Kidney (tissue), 14 donors: ENCODE measurements around the gene RFX7. TPM values are rescaled to one million over a fixed set of nuclear protein-coding genes. Genes with fewer than 3 reads are reported as not detected.
A peak's percentile ranks its signal among the peaks of the same experiment; 100 is the strongest.

ENCODE experiments used
- DNase-seq, 5 donors: peaks; one replicate each; pipeline ENCODE4 v3.0.0-alpha.2; 2013 to 2020
- FAIRE-seq: peaks from 2 replicates; lab custom pipeline; 2012; peaks lifted over from hg19 to GRCh38; lab: Jason Lieb, UNC
- H3K27ac ChIP-seq, 2 donors: one replicate each; pipeline ENCODE4 v1.7.0; 2013; ENCODE audit warnings: low read depth in 2 of 2, low read length in 2 of 2, inconsistent platforms in 1 of 2
- H3K27me3 ChIP-seq: one replicate; pipeline ENCODE4 v1.7.1; 2013; ENCODE audit warnings: low read length, inconsistent platforms; ENCODE audit not compliant: control insufficient read depth, insufficient read depth
- H3K36me3 ChIP-seq, 3 donors: one replicate each; pipeline versions ENCODE4 v1.7.0 to v1.7.1; 2013; ENCODE audit warnings: low read length in 3 of 3, control low read depth in 1 of 3, inconsistent platforms in 1 of 3; ENCODE audit not compliant: insufficient read depth in 3 of 3, control insufficient read depth in 2 of 3
- H3K4me1 ChIP-seq, 3 donors: one replicate each; pipeline versions ENCODE4 v1.7.0 to v1.7.1; 2013; ENCODE audit warnings: low read length in 3 of 3, inconsistent platforms in 1 of 3, low read depth in 1 of 3; ENCODE audit not compliant: control insufficient read depth in 2 of 3, insufficient read depth in 2 of 3
- H3K4me3 ChIP-seq, 3 donors: one replicate each; pipeline versions ENCODE4 v1.7.0 to v1.8.1; 2013; ENCODE audit warnings: low read length in 3 of 3, control low read depth in 1 of 3, inconsistent platforms in 1 of 3
- H3K9ac ChIP-seq, 3 donors: one replicate each; pipeline versions ENCODE4 v1.7.0 to v1.7.1; 2013; ENCODE audit warnings: low read length in 3 of 3, control low read depth in 1 of 3, inconsistent platforms in 1 of 3
- H3K9me3 ChIP-seq, 3 donors: one replicate each; pipeline versions ENCODE4 v1.7.0 to v1.7.1; 2013; ENCODE audit warnings: low read length in 3 of 3, control low read depth in 1 of 3, inconsistent platforms in 1 of 3; ENCODE audit not compliant: control insufficient read depth in 2 of 3, insufficient read depth in 1 of 3
- intact Hi-C: fragments of 100-400 bp; cut with DNase I; formaldehyde crosslinking; loops from one replicate; pipeline ENCODE4 v1.11.1; 2022
- polyA plus RNA-seq: library from polyadenylated mRNA; stranded (reverse); fragments of 350-450 nt; fragmentation: Illumina TruSeq; extraction: RNeasy Lipid Tissue Mini Kit (QIAGEN cat#74804); gene quantifications from one replicate; pipeline ENCODE4 v1.2.3, GENCODE V29; 2014; ENCODE audit warnings: low read depth, low replicate concordance; ENCODE audit not compliant: insufficient read depth
- total RNA-seq: library from RNA; stranded (reverse); fragmentation: NEBNext Ultra II Directional; extraction: Animal tissue kit (Norgen Biotek cat#: 25700); gene quantifications from one replicate; pipeline ENCODE4 v1.2.1, GENCODE V29; 2021
- TF ChIP-seq, protein P1 (sequence below): IDR thresholded peaks from 3 replicates; pipeline ENCODE4 v1.5.1; 2012; ENCODE audit warnings: mild to moderate bottlenecking, moderate library complexity, borderline replicate concordance; ENCODE audit not compliant: insufficient read depth; ENCODE audit errors: extremely low read depth
- donor health status: control.
- donor health status: control.
- donor health status: control.
- donor health status: control.
- donor health status: control.
- donor health status: DM: yes; HTN: yes; CAD: no.
- donor health status: Normal renal cell carcinoma (clear cell type).

The RFX7 gene
- total and polyA plus RNA-seq, 2 donors from 2014 or later: 1.6 to 15.2 TPM

DNA sequence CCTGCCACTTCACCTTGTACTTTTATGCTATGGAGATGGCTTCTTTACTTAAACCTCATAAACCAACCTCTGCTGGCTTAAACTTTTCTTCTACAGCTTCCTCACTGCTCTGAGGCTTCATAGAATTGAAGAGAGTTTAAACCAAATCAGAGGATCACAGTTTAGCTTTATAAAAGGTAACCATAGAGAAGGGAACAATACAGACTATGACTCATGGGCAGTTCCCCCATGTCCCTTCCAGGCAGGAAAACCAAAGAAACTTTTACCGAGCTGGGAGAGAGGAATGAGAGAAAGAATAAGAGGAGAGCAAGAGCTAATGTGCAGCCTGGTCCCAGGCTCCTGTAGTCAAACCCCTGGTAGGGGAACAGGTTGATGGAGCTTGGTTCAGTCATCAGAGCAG, 196.3 kb downstream of the RFX7 start:
- Histone ChIP-seq H3K4me3 (no peak overlapping the region), H3K9me3 (peaks cover 0 to 6% (median 0%) of the 10 kb centered on the region in 3 donors), H3K27ac (no peak overlapping the region), H3K27me3 (no peaks in the 10 kb centered on the region), H3K9ac (no peak overlapping the region), H3K36me3 (no peaks in the 10 kb centered on the region), H3K4me1 (no peaks in the 10 kb centered on the region)
- FAIRE-seq (no peak), DNase-seq (no peak)
- TF ChIP-seq, protein P1, sequence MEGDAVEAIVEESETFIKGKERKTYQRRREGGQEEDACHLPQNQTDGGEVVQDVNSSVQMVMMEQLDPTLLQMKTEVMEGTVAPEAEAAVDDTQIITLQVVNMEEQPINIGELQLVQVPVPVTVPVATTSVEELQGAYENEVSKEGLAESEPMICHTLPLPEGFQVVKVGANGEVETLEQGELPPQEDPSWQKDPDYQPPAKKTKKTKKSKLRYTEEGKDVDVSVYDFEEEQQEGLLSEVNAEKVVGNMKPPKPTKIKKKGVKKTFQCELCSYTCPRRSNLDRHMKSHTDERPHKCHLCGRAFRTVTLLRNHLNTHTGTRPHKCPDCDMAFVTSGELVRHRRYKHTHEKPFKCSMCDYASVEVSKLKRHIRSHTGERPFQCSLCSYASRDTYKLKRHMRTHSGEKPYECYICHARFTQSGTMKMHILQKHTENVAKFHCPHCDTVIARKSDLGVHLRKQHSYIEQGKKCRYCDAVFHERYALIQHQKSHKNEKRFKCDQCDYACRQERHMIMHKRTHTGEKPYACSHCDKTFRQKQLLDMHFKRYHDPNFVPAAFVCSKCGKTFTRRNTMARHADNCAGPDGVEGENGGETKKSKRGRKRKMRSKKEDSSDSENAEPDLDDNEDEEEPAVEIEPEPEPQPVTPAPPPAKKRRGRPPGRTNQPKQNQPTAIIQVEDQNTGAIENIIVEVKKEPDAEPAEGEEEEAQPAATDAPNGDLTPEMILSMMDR: no peak
- intact Hi-C loops: no loop called here

DNA sequence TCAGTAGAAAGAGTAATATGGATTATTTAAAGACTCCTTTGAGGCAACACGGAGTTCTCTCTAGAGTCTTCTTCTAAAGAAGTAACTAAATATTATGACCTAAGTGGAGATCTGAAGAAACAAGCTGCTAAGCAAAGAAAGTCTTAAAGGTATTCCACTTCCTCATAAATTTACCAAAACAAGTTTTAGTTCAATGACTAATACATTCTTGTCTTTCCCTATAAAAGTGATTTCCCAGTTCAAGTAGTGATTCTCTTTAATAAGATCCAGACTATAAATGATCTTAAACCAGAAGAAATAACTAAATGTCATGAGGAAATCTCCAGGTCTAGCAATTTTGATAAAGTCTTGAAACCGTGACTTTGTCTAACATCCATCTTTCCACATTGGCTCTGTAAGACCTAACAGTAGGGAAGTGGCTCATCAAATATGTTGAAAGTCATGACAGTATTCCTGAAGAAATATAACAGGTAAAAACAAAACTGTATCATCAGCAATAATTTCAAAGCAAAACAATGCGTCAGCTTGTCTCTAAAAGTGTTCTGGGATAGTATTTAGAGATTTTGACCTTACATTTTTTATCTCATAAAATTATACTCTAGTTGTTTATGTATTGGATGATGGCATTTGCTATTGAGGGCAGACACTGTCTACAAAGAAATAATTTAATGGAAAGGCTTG, 198.5 kb downstream of the RFX7 start:
- FAIRE-seq: no peak
- no peak for DNase-seq
- peaks cover 0 to 6% (median 0%) of the 10 kb centered on the region in 3 donors for H3K9me3 ChIP-seq
- H3K4me1 ChIP-seq: peaks cover 0 to 7% (median 0%) of the 10 kb centered on the region in 3 donors
- no peak overlapping the region for H3K4me3 ChIP-seq
- no peak overlapping the region for H3K27ac ChIP-seq
- intact Hi-C loops: no loop called here
- H3K27me3 ChIP-seq: no peaks in the 10 kb centered on the region
- no peak overlapping the region for H3K9ac ChIP-seq
- no peaks in the 10 kb centered on the region for H3K36me3 ChIP-seq
- TF ChIP-seq, protein P1: no peak

- no peak for DNase-seq
- Histone ChIP-seq H3K36me3 (no peaks in the 10 kb centered on the region), H3K4me3 (peak overlapping the region in 1 of 3 donors; percentile 52), H3K27ac (no peak overlapping the region), H3K9me3 (peaks cover 0 to 6% (median 0%) of the 10 kb centered on the region in 3 donors), H3K4me1 (peaks cover 0 to 9% (median 0%) of the 10 kb centered on the region in 3 donors), H3K9ac (no peak overlapping the region), H3K27me3 (no peaks in the 10 kb centered on the region)
- no peak for FAIRE-seq
- intact Hi-C loops: no loop called here
- TF ChIP-seq, protein P1: no peak
These were observed 200.4 kb downstream of the RFX7 start for GRCh38 chr15:56042982-56043980.
